ENCODE results near the gene SIRPD. TPM values are rescaled to one million over a fixed set of nuclear protein-coding genes. Genes with fewer than 3 reads are reported as not detected.
A peak's percentile ranks its signal among the peaks of the same experiment; 100 is the strongest.
"Not testable (repeated sequence)": the region's sequence is repeated elsewhere in the genome, so short reads cannot be mapped to it uniquely, and the experiment has no call there.

The SIRPD gene
- total and polyA plus RNA-seq, 2 of the 13 experiments (the other 11 are each of a cell fraction or from before 2014, with no cell fraction given), result not detected

- TF ChIP-seq FOSL2 (CRISPR knock-in tag; IDR thresholded peaks at IDR 0.05), result peak; percentile 42
- no peak for TF ChIP-seq NFKB2 (CRISPR knock-in tag; IDR thresholded peaks at IDR 0.05; ENCODE audit: borderline replicate concordance)
- no peak overlapping the region for H3K4me3 ChIP-seq (replicated peaks in 1 of 3; ENCODE audit: insufficient read depth in 1 of 3, low read depth in 2 of 3, low read length in 3 of 3)
- CTCF ChIA-PET (ENCODE audit: low intra/inter-chr PET ratio, low total read pairs), result no interaction called here
- H3K27ac ChIP-seq (ENCODE audit: extremely low read length, insufficient read depth, low read length), result no peak overlapping the region
- H3K36me3 ChIP-seq (replicated peaks in 1 of 2; ENCODE audit: control insufficient read depth in 1 of 2, insufficient read depth in 2 of 2, low read length in 2 of 2), result no peaks in the 10 kb centered on the region
- 33% methylated on average over 8 of the region's 8 CpGs for WGBS (ENCODE audit: low lambda C conversion rate)
- peaks cover 0 to 2% of the 10 kb centered on the region in 2 experiments; a peak in 1 of 5 replicates for H3K27me3 ChIP-seq (ENCODE audit: control insufficient read depth in 1 of 2, insufficient read depth in 2 of 2, low read length in 2 of 2)
- no peaks in the 10 kb centered on the region for H3K9me3 ChIP-seq (ENCODE audit: low read length)
- peaks cover 9% of the 10 kb centered on the region; the same call in 1 of the 2 replicates for H3K4me1 ChIP-seq (ENCODE audit: insufficient read depth, low read length)
- H3K4me2 ChIP-seq (ENCODE audit: low read depth, low read length), result no peak overlapping the region
- H3K9ac ChIP-seq (ENCODE audit: insufficient read depth, low read depth, low read length), result no peak overlapping the region
- in situ Hi-C loops (cut with HindIII; ENCODE audit: extremely low pct_ligation_motif_present, low pct_unique_long_range_greater_than_20kb), result no loop called here
- no peak for DNase-seq (ENCODE audit: low spot score)
- no peak for ATAC-seq
- H4K20me1 ChIP-seq (ENCODE audit: insufficient read depth, low read length), result no peaks in the 10 kb centered on the region
- H2AFZ ChIP-seq (ENCODE audit: low read length), result no peak overlapping the region
- intact Hi-C loops (cut with micrococcal nuclease; ENCODE audit: unreplicated experiment), result no loop called here
- FAIRE-seq, result no peak
- POLR2A ChIA-PET, result no interaction called here
- no TSS peak for BruUV-seq (replicated peaks)
- H3K79me2 ChIP-seq (ENCODE audit: insufficient read depth, low read length), result no peaks in the 10 kb centered on the region
These were observed 57.7 kb downstream of the SIRPD start for GRCh38 chr20:1499528-1500420.

GRCh38 chr20:1497371-1497770 lies 60.1 kb downstream of the SIRPD start:
- TF ChIP-seq, protein P1, sequence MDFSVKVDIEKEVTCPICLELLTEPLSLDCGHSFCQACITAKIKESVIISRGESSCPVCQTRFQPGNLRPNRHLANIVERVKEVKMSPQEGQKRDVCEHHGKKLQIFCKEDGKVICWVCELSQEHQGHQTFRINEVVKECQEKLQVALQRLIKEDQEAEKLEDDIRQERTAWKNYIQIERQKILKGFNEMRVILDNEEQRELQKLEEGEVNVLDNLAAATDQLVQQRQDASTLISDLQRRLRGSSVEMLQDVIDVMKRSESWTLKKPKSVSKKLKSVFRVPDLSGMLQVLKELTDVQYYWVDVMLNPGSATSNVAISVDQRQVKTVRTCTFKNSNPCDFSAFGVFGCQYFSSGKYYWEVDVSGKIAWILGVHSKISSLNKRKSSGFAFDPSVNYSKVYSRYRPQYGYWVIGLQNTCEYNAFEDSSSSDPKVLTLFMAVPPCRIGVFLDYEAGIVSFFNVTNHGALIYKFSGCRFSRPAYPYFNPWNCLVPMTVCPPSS (IDR thresholded peaks at IDR 0.05), result 0 out of 2 replicates have a peak, but pooled peaks have one; percentile 82
- TF ChIP-seq FOSL2 (CRISPR knock-in tag; IDR thresholded peaks at IDR 0.05), result peak; percentile 45
- H3K79me2 ChIP-seq (ENCODE audit: insufficient read depth, low read length); H3K9ac ChIP-seq (ENCODE audit: insufficient read depth, low read depth, low read length); DNase-seq (ENCODE audit: low spot score); CTCF ChIA-PET (ENCODE audit: low intra/inter-chr PET ratio, low total read pairs); FAIRE-seq; intact Hi-C loops (cut with micrococcal nuclease; ENCODE audit: unreplicated experiment); H3K36me3 ChIP-seq (replicated peaks in 1 of 2; ENCODE audit: control insufficient read depth in 1 of 2, insufficient read depth in 2 of 2, low read length in 2 of 2); H2AFZ ChIP-seq (ENCODE audit: low read length); H4K20me1 ChIP-seq (ENCODE audit: insufficient read depth, low read length); ATAC-seq; H3K4me1 ChIP-seq (ENCODE audit: insufficient read depth, low read length); H3K4me2 ChIP-seq (ENCODE audit: low read depth, low read length); POLR2A ChIA-PET; BruUV-seq (replicated peaks); H3K27ac ChIP-seq (ENCODE audit: extremely low read length, insufficient read depth, low read length); H3K9me3 ChIP-seq (ENCODE audit: low read length); H3K27me3 ChIP-seq (ENCODE audit: control insufficient read depth in 1 of 2, insufficient read depth in 2 of 2, low read length in 2 of 2); in situ Hi-C loops (cut with HindIII; ENCODE audit: extremely low pct_ligation_motif_present, low pct_unique_long_range_greater_than_20kb); H3K4me3 ChIP-seq (replicated peaks in 1 of 3; ENCODE audit: insufficient read depth in 1 of 3, low read depth in 2 of 3, low read length in 3 of 3): not testable (repeated sequence)
- 31% methylated on average over 5 of the region's 5 CpGs for WGBS (ENCODE audit: low lambda C conversion rate)
